Activated naive CD4-positive, alpha-beta T cell treated with anti-CD3 and anti-CD28 coated beads, Interleukin-2, amount 50 U/mL, for 16 hours (primary cell): ENCODE data around the gene CBR1.

Source experiments
- DNase-seq: peaks from one replicate; pipeline ENCODE4 v3.0.0-alpha.2; 2020

Gene CBR1

DNA sequence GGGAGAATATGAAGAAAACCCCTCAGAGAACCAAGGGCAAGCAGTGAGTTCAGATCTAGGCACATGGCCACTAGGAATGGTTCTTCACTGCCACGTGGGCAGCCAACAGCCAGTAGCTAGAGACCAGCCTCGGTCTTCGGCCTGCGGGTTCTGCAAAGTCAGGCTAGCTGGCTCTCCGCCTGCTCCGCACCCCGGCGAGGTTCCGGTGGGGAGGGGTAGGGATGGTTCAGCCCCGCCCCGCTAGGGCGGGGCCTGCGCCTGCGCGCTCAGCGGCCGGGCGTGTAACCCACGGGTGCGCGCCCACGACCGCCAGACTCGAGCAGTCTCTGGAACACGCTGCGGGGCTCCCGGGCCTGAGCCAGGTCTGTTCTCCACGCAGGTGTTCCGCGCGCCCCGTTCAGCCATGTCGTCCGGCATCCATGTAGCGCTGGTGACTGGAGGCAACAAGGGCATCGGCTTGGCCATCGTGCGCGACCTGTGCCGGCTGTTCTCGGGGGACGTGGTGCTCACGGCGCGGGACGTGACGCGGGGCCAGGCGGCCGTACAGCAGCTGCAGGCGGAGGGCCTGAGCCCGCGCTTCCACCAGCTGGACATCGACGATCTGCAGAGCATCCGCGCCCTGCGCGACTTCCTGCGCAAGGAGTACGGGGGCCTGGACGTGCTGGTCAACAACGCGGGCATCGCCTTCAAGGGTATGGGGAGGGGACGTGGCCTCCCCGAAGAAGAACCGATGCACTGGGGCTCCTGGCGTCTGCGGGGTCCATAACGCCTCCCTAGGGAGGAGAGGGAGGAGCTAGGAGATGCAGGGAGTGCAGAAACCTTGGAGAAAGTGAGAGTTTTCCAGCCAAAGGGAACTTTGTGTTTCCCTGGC, at the start of gene CBR1:
Gene CBR1, plus strand, starts transcription at position 312 of the 871 bp plus-strand sequence. Its CDS starts 92 bp downstream, at position 404.
- peak; percentile 89 for DNase-seq

DNA sequence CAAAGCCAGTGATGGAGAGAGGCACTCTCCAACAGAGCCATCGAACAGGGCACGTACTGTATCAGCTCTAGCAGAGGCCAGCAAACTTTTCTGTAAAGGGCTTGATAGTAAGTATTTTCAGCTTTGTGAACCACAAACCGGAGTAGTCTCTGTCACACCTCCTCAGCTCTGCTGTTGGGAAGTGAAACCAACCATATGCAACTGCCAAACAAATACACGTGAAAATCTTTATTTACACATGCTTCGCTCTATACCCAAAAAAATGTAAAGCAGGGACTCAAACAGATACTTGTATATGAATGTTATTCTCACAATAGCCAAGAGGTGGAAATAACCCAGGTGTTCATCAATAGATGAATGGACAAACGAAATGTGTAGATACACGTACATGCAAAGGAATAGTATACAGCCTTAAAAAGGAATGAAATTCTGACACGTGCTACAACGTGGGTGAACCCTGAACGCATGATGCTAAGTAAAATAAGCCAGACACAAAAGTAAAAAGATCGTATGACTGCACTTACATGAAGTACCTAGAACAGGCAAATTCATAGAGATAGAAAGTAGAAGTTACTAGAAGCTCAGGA, 48.5 kb upstream of the CBR1 start:
- no peak for DNase-seq

DNA sequence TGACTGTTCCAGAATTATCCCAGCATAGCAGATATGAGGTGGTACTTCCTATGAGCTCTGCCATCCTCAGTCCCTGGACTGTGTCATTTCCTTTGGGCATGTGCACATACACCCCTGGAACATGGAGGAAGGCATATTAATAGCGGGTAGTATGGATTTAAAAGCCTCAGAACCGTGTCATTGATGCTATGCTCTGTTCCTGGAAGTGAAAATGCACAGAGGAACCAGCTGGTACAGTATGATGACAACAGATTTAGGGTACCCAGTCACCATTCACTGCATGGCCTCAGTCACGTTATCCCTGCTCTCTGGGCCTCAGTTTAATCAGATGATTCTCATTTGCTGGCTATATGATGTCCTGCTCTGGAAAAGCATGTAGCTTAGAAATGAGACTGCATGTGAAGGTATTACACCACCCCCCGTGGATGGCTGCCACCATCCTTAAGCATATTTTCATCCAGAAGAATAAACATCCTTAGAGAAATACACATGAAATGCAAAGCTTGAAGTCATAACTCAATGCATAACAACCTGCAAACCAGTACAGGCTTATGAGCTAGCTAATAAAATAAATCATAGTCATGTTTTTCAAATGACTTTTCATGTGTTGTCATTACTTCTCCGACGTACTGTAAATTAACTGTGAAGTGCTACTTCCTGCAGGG, 47.3 kb upstream of the CBR1 start:
- DNase-seq: no peak

DNA sequence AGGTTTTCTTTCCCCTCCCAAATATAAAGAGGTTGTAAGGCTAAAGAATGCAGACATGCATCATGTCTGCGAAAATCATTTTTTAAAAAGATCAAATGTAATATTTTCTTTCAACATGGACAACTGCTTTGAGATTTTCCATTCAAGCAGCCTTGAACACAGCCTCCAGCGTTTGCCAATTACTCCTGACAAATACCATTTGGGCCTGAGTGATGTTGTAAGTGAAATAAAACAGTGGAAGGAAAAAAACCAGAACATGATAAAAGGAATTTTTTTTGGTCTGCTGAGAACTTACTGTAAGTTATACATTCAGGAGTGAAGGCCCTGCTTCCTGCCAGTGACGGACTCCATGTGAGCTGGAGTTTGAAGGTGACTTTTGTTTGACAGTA, 46.7 kb upstream of the CBR1 start:
- DNase-seq: no peak

DNA sequence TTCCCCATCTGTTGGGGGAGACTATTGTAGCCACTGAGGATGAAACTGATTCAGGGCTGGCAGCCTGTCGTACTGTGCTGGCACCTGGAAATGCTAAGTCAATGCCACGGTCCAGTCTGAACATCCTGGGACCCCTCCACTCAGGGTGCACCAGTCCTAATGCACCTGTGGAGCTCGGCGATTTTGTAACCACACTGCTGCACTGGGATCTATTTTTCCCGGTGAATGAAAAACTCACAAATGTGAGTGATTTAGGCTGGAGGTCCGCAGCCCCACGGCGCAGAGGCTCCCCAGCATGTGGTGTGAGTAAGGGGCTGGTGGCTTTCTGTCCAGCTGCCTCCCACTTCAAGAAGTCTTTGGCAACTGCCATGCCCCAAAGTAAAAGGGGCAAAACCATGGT, 45.0 kb upstream of the CBR1 start:
- DNase-seq: no peak

DNA sequence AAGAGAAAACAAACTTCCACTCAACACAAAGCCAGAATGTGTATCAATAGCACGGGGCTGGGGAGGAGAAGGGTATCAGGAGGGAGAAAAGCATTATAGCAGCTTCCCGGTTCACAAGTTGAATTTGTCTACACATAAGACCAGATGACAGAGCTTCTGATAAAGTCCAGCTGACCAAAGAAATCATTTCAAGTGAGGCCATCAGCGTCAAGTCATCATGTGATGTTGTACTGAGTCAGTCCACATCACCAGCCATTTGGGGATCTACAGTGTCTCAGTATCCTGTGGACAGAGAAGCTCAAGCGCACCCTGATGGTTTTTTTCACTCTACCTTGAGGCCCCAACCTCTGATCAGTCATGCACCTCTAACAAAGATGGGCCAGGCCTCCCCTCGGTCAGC, 42.5 kb upstream of the CBR1 start:
- no peak for DNase-seq

DNA sequence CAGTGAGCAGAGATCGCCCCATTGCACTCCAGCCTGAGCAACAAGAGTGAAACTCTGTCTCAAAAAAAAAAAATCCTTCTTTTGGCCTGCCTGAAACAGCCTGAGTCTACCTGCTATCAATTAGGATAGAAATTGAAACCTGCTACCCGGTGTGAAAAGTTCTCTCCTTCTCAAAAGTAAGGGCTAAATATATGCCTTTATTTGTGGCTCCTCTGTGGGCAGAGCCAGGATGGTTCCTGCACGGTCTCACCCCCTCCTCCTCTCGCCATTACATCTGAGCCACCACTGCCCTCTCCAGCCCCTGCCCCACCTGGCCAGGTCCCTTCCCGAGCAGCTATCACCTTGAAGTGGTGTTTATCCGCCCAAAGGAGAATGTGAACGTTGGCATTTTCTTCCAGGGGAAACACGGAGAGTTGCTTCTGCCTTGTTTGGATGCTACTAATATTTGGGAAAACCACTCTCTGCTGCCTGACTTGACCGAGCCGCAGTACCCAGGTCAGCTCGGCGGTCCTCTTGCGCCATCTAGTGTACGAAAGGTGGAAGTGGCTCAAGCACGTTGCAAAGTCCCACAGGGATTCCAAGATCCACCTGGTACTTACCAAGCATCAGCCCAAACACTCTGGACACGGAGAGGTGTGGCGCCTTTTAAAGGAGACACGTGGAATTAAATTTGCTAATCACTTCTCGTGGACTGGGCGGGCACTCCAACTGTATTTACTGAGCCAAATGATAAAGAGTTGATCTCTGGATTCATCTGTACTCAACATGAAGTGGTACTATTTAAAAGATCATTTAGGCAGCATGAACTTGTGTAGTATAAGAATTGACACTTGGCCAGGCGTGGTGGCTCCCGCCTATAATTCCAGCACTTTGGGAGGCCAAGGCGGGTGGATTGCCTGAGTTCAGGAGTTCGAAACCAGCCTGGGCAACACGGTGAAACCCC, 41.4 kb upstream of the CBR1 start:
- peak; percentile 60 for DNase-seq

DNA sequence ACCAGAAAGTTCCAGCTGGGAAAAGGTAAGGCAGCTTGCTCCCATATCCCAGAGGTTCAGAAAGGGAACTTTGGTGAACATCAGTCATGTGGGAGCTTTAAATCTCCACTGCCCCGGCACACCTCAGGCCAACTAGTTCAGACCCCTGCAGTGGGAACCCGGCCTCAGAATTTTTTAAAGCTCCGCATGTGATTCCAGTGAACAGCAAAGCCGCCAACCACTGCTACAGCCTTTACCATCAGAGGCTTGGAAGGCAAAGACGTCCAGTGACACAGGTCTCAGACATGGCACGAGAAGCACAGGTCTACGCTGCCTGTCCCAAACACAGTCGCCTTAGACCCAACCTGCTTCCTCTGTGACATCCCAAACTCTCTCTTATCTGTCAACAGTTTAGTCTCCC, 40.5 kb upstream of the CBR1 start:
- no peak for DNase-seq

DNA sequence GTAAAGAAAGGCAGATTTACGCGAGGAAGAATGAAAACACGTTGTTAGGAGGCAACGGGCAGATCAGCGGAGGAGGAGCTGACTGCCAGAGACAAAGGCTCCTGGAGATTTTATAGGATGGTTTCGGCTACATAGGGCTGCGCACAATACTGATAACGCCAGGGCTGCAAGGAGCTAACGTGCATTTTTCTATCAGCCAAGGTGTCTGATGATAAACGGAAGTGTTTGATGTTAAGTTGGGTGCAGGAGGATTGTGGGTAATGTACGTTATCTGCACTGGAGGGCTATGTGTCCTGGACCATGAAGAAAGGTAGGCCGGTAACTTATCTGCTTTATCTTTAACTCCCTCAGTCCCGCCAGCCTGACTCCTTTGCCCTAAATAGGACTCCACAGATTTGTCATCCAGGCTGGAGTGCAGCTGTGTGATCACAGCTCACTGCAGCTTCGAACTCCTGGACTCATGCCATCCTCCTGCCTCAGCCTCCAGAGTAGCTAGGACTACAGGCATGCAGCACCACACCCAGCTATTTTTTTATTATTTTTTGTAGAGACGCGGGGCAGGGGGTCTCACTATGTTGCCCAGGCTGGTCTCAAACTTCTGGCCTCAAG, 39.1 kb upstream of the CBR1 start:
- DNase-seq: no peak

DNA sequence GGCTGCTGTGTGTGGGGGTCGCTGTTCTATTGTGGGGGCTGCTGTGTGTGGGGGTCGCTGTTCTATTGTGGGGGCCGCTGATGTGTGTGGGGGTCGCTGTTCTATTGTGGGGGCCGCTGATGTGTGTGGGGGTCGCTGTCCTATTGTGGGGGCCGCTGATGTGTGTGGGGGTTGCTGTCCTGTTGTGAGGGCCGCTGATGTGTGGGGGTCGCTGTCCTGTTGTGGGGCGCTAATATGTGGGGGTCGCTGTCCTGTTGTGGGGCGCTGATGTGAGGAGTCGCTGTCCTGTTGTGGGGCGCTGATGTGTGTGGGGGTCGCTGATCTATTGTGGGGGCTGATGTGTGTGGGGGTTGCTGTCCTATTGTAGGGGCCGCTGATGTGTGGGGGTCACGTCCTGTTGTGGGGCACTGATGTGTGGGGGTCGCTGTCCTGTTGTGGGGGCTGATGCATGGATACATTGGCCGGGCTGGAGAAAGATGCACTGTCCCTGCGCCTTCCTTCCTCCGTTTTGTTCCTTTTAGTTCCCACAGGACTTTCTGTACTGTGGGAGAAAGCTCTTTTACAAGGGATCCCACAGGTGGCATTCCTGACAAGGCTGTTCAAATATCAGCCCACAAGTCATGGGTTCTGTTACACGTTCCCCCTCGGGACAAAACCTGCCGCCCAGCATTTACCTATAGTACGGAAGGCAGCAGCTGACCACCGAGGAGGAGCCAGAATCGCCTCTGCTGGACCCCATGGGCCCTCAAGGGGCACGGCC, 37.0 kb upstream of the CBR1 start:
- DNase-seq: no peak

DNA sequence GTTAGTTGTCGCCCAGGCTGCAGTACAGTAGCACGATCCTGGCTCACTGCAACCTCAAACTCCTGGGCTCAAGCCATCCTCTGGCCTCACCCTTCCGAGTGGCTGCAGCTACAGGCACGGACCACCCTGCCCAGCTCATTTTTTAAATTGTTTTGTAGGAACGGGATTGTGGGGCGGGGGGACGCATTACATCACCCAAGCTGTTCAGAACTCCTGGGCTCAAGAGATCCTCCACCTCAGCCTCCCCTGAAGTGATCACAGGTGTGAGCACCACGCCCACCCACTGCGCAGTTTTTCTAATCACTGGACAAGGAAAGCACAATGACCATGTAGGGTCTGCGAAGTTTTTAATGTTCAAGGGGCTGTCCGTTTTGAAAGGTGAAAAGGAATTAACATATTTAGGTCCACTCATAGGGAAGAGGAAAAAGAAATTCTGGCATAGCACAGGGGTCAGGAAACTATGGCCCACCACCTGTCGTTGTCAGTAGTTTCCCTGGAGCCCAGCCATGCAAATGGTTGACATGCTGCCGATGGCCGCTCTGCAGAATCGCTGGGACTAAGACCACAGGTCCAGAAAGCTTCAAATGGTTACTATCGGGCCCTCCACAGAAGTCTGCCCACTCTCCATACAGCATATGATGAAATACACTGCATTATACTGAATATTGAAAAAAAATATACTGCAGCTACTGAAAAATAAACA, 35.5 kb upstream of the CBR1 start:
- no peak for DNase-seq

DNA sequence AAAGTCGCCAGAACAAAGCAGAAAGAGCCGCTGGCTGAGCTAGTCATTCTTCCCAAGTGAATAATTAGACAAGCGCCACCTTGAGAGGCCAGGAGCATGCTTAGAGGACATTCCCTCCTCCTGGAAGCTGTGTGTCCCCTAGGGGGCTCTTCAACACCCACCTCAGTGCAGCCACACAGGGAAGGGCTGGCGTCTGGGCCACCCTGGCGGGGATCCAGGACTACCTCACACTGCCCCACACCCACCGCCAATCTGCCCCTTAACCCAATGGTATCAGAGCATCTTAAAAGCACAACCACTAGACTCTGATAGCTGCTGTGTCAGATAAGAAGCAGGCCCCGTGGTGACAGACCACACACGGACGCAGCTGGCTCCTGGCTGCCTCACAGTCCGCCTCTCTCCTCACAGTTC, 34.4 kb upstream of the CBR1 start:
- DNase-seq: no peak

DNA sequence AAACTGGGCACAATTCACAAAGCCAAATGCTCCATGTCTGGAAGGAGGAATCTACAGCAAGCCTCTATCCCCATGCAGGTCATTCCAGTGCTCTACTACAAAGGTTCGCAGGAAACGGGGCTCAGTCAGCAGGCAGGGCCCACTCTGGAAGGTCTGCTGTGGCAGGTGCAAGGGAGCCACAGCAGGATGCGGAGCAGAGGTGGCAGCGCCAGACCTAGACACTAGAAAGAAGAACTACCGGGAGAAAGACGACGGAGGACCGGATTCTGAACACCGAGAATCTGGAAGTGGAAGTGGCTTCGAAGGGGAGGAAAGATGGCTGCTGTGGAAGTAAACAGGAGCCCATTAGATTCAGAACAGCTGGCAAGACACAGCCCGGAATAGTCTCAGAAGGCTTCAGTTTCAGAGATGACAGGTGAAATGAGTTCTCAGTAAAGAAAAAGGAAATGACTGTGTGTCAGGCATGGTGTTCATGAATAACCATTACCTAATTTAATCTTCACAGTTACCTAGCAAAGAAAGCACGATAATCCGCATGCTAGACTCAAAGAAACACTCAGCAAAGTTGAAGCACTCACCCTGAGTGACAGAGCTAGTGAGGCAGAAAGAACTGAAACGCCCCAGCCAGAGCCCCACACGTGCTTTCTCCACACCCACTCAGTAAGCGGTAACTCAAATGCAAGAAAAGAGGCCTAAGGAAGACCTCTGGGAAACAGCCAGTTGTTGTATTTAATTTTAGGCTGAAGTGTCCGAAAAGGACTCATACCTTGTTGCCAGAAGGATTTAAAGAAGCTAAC, 30.9 kb upstream of the CBR1 start:
- no peak for DNase-seq

DNA sequence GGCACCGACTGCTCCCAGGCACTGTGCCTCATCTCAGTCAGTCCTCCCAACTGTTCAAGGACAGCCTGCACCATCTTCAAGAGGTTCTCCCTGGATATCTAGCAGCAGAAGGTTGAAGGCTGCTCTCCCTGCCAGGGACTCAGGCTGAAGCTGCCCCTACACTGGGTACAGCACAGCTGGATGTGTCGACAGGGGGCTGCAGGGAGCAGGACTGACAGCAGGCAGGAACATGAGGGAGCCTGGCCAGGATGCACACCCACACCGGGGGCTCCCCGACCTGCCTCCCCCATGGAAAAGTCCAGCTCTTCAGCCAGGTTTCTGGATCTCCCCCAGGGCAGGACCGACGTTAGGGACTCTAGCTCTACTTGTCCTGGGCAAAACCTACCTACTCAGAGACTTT, 30.0 kb upstream of the CBR1 start:
- no peak for DNase-seq

DNA sequence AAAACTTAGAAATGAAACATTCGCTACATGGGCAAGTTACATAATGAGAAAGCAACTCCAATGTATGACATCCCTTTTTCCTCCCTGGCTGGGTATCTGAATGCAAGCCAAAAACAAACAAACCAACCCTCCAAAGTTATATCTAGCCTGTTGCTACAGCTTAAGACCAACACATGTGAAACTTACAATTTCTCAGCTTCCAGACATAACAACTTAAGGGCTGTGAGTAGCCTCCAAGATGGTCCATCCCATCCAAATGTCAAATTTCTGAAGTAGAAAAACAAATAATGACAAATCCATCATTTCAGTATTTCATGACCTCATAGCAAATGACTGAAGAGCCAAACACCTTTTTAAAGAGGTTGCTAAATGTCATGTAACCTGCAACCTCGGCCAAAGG, 29.4 kb upstream of the CBR1 start:
- no peak for DNase-seq

DNA sequence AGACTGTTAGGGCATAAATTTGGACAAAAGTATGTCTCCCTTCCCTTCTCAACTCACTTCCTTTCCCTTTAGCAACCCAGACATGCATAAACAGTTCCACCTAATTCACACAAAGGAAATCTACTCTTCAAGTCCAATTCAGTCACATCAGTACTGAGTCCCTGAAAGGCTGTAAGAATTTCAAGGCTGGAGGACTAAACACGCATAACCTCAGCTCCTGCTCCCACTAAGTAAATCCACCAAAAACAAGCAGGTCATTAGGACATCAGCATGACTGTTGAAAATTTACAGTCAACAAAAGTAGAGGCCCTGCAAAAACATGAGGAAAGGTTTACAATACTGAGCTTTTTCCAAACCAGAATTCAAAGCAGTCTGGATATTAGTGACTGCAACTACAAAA, 27.9 kb upstream of the CBR1 start:
- DNase-seq: no peak

DNA sequence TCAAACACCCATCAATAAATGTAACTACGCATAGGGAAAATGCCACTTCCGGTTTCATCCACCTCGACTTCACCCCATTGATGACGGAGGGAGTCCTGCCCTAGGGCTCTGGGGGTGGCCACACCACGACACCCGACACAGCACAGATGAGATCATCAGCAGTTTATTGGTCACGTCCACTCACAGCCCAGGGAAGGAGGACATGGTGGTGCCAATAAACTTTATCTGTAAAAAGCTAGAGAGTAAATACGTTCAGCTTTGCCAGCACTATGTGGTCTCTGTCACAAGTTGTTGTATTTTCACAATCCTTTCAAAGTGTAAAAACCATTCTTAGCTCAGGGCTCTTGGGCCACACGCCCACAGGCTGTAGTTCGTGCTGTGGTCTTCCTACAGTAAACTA, 25.8 kb upstream of the CBR1 start:
- no peak for DNase-seq

DNA sequence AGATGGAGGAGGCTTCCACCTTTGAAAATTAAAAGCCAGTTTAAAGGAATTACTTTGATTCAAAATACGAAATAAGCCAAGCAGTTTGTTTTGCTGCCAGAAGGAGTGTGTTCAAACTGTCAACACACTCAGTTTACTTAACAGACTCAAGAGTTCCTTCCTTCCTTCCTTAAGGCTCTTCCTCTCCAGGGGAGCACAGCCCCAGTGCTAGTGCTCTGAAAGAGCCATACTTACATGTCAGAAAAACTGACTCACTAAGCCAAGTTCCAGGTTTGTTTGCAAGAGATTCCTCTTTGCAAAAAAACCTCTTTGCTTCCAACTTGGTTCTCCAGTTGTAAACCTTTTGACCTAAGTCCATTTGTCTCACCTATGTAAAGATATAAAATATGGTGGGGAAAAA, 23.8 kb upstream of the CBR1 start:
- DNase-seq: no peak

DNA sequence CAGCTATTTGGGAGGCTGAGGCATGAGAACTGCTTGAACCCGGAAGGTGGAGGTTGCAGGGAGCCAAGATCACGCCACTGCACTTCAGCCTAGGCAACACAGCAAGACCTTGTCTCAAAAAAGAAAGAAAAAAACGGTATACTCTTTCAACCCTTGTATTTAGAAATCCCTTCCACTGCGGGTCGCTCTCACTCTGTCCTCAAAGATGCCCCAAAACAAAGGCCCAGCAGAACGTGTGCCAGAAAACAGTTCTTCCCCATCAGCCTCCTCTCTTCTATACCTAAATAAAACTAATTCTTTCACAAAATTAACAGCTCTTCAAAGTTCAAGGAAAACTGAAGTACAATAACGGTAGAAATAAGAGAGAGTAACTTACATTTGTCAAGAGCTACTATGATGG, 22.7 kb upstream of the CBR1 start:
- no peak for DNase-seq

DNA sequence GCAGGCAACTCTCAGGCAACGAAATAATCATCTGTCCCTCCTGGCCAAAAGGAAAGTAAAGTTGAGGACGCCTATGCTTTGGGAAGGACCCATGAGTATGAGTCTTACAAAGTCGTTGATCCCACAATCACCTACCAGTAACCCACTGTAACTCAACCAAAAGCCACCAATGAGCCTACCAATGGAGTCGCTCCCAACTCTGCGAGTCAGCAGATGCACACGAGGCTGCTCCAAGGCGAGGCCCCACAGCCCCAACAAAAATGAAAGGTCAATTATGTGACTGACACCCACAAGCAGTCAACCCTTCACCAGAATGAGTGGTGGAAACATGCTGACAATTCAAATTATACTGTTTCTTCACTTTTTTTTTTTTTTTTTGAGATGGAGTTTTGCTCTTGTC, 21.5 kb upstream of the CBR1 start:
- no peak for DNase-seq
